Mesenchymal stem cell (in vitro differentiated cells and primary cell): ENCODE data around the gene ARID5B.
A peak's percentile ranks its signal among the peaks of the same experiment; 100 is the strongest.

ENCODE experiments used
- DNase-seq: peaks from one replicate; pipeline ENCODE4 v3.0.0-alpha.2; 2013
- H2AFZ ChIP-seq: one replicate; pipeline ENCODE4 v1.6.1; 2013; ENCODE audit warnings: low read depth, mild to moderate bottlenecking, control low read depth, inconsistent platforms, low read length, moderate library complexity
- H2AK5ac ChIP-seq: 2 replicates; pipeline ENCODE4 v1.6.1; 2013; ENCODE audit warnings: low read length, moderate library complexity, mild to moderate bottlenecking, inconsistent platforms; ENCODE audit not compliant: severe bottlenecking
- H2BK120ac ChIP-seq: one replicate; pipeline ENCODE4 v1.6.1; 2013; ENCODE audit warnings: low read depth, mild to moderate bottlenecking, inconsistent platforms, low read length, moderate library complexity
- H2BK12ac ChIP-seq, 2 experiments: one replicate each; pipeline ENCODE4 v1.6.1; 2013; ENCODE audit warnings: inconsistent platforms in 2 of 2, low read length in 2 of 2, mild to moderate bottlenecking in 2 of 2, moderate library complexity in 2 of 2, control low read depth in 1 of 2
- H2BK15ac ChIP-seq: one replicate; pipeline ENCODE4 v1.6.1; 2013; ENCODE audit warnings: mild to moderate bottlenecking, low read depth, inconsistent platforms; ENCODE audit not compliant: poor library complexity, severe bottlenecking
- H2BK5ac ChIP-seq: 2 replicates; pipeline ENCODE4 v1.6.1; 2013; ENCODE audit warnings: low read depth, mild to moderate bottlenecking, low read length, control low read depth, inconsistent platforms; ENCODE audit not compliant: poor library complexity, severe bottlenecking
- H3K14ac ChIP-seq, 2 experiments: one replicate each; pipeline ENCODE4 v1.6.1; 2013; ENCODE audit warnings: inconsistent platforms in 2 of 2, low read length in 2 of 2, control low read depth in 1 of 2, mild to moderate bottlenecking in 1 of 2, moderate library complexity in 1 of 2
- H3K18ac ChIP-seq, 2 experiments: one replicate each; pipeline ENCODE4 v1.6.1; 2013; ENCODE audit warnings: inconsistent platforms in 2 of 2, low read length in 2 of 2, control low read depth in 1 of 2, low read depth in 1 of 2, mild to moderate bottlenecking in 1 of 2
- H3K23ac ChIP-seq, 2 experiments: one replicate each; pipeline ENCODE4 v1.6.1; 2013; ENCODE audit warnings: inconsistent platforms in 2 of 2, low read length in 2 of 2, mild to moderate bottlenecking in 2 of 2, moderate library complexity in 2 of 2, control low read depth in 1 of 2
- H3K27ac ChIP-seq: 2 replicates; pipeline ENCODE4 v1.5.1; 2013; ENCODE audit warnings: mild to moderate bottlenecking, moderate library complexity, low read length, control low read depth, inconsistent platforms; ENCODE audit not compliant: poor library complexity, severe bottlenecking
- H3K27me3 ChIP-seq, 2 experiments: 2 replicates each; pipeline versions ENCODE4 v1.6.1 to v1.7.0; 2013; ENCODE audit warnings: low read length in 2 of 2, mild to moderate bottlenecking in 2 of 2, moderate library complexity in 2 of 2, control low read depth in 1 of 2, inconsistent platforms in 1 of 2; ENCODE audit not compliant: control insufficient read depth in 1 of 2, insufficient read depth in 1 of 2
- H3K36me3 ChIP-seq, 2 experiments: 2 replicates each; pipeline versions ENCODE4 v1.6.1 to v1.7.0; 2013; ENCODE audit warnings: low read length in 2 of 2, control low read depth in 1 of 2, inconsistent platforms in 1 of 2, low read depth in 1 of 2, mild to moderate bottlenecking in 1 of 2; ENCODE audit not compliant: insufficient read depth in 2 of 2, control insufficient read depth in 1 of 2
- H3K4ac ChIP-seq, 2 experiments: one replicate each; pipeline ENCODE4 v1.6.1; 2013; ENCODE audit warnings: inconsistent platforms in 2 of 2, low read length in 2 of 2, mild to moderate bottlenecking in 2 of 2, moderate library complexity in 2 of 2, control low read depth in 1 of 2, low read depth in 1 of 2
- H3K4me1 ChIP-seq: 2 replicates; pipeline ENCODE4 v1.6.1; 2013; ENCODE audit warnings: low read depth, low read length, control low read depth; ENCODE audit not compliant: control insufficient read depth, insufficient read depth
- H3K4me2 ChIP-seq: 2 replicates; pipeline ENCODE4 v1.6.1; 2013; ENCODE audit warnings: low read length, mild to moderate bottlenecking, inconsistent platforms; ENCODE audit not compliant: poor library complexity, severe bottlenecking
- H3K4me3 ChIP-seq, 2 experiments: 2 replicates each; pipeline versions ENCODE4 v1.5.1 to v1.7.0; 2013; ENCODE audit warnings: low read length in 2 of 2, mild to moderate bottlenecking in 2 of 2, control low read depth in 1 of 2, low read depth in 1 of 2; ENCODE audit not compliant: insufficient read depth in 1 of 2
- H3K79me1 ChIP-seq: replicated peaks from 2 replicates; pipeline ENCODE4 v1.6.1; 2013; ENCODE audit warnings: mild to moderate bottlenecking, control low read depth, low read length, inconsistent platforms; ENCODE audit not compliant: poor library complexity, severe bottlenecking
- H3K9ac ChIP-seq: 2 replicates; pipeline ENCODE4 v1.7.0; 2013; ENCODE audit warnings: mild to moderate bottlenecking, low read length, moderate library complexity
- H3K9me3 ChIP-seq: 2 replicates; pipeline ENCODE4 v1.7.0; 2013; ENCODE audit warnings: mild to moderate bottlenecking, low read length; ENCODE audit not compliant: control insufficient read depth
- H4K8ac ChIP-seq: one replicate; pipeline ENCODE4 v1.6.1; 2013; ENCODE audit warnings: inconsistent platforms, mild to moderate bottlenecking, low read length, moderate library complexity
- H4K91ac ChIP-seq: one replicate; pipeline ENCODE4 v1.6.1; 2013; ENCODE audit warnings: mild to moderate bottlenecking, low read length, inconsistent platforms
- WGBS: methylation state at CpG from one replicate; pipeline ENCODE4 v1.1.7; 2013; ENCODE audit warnings: mixed read lengths; 5-methylcytosine and 5-hydroxymethylcytosine counted together

Gene ARID5B

GRCh38 chr10:62087329-62087728 lies 185.8 kb downstream of the ARID5B start:
- H3K9ac ChIP-seq, result no peak overlapping the region
- H2BK12ac ChIP-seq, result no peak overlapping the region
- DNase-seq, result no peak
- no peak overlapping the region for H2AFZ ChIP-seq
- H2BK5ac ChIP-seq, result no peak overlapping the region
- H3K14ac ChIP-seq, result no peak overlapping the region
- 100% methylated on average over 1 of the region's 2 CpGs for WGBS
- H3K4me2 ChIP-seq, result no peak overlapping the region
- no peak overlapping the region for H4K91ac ChIP-seq
- H3K79me1 ChIP-seq, result peaks cover 22% of the 10 kb centered on the region
- no peak overlapping the region for H3K4ac ChIP-seq
- no peak overlapping the region for H2BK120ac ChIP-seq
- no peak overlapping the region for H3K23ac ChIP-seq
- peaks cover 39 to 70% of the 10 kb centered on the region in 2 experiments for H3K36me3 ChIP-seq
- no peak overlapping the region for H3K27ac ChIP-seq
- H3K4me1 ChIP-seq, result peaks cover 5% of the 10 kb centered on the region
- no peaks in the 10 kb centered on the region for H3K9me3 ChIP-seq
- no peaks in the 10 kb centered on the region for H3K27me3 ChIP-seq
- no peak overlapping the region for H2AK5ac ChIP-seq
- H3K18ac ChIP-seq, result no peak overlapping the region
- H2BK15ac ChIP-seq, result no peak overlapping the region
- H4K8ac ChIP-seq, result no peak overlapping the region
- no peak overlapping the region for H3K4me3 ChIP-seq

- H3K4me1 ChIP-seq, result peaks cover 11% of the 10 kb centered on the region
- H3K27me3 ChIP-seq, result no peaks in the 10 kb centered on the region
- no peak overlapping the region for H3K23ac ChIP-seq
- DNase-seq, result no peak
- H4K8ac ChIP-seq, result no peak overlapping the region
- no peak overlapping the region for H3K4me3 ChIP-seq
- H2AFZ ChIP-seq, result no peak overlapping the region
- H3K9ac ChIP-seq, result no peak overlapping the region
- no peak overlapping the region for H3K27ac ChIP-seq
- H4K91ac ChIP-seq, result no peak overlapping the region
- H2BK5ac ChIP-seq, result no peak overlapping the region
- H2BK120ac ChIP-seq, result no peak overlapping the region
- peaks cover 45 to 84% of the 10 kb centered on the region in 2 experiments for H3K36me3 ChIP-seq
- no peak overlapping the region for H3K4me2 ChIP-seq
- no peaks in the 10 kb centered on the region for H3K9me3 ChIP-seq
- H3K79me1 ChIP-seq, result peaks cover 26% of the 10 kb centered on the region
- H3K4ac ChIP-seq, result no peak overlapping the region
- 100% methylated on average over 2 of the region's 3 CpGs for WGBS
- no peak overlapping the region for H2BK15ac ChIP-seq
- no peak overlapping the region for H2AK5ac ChIP-seq
- H2BK12ac ChIP-seq, result no peak overlapping the region
- H3K18ac ChIP-seq, result no peak overlapping the region
- no peak overlapping the region for H3K14ac ChIP-seq
These were observed 187.3 kb downstream of the ARID5B start for GRCh38 chr10:62088786-62089185.

GRCh38 chr10:62092301-62093030 lies 191.0 kb downstream of the ARID5B start:
- no peak for DNase-seq
- Histone ChIP-seq H3K4ac (no peak overlapping the region), H3K79me1 (peaks cover 22% of the 10 kb centered on the region), H3K9me3 (no peaks in the 10 kb centered on the region), H3K18ac (peak overlapping the region; percentile 50), H2AK5ac (peak overlapping the region; percentile 84), H2BK5ac (no peak overlapping the region), H2BK120ac (no peak overlapping the region), H3K23ac (no peak overlapping the region), H3K4me1 (peaks cover 13% of the 10 kb centered on the region), H4K8ac (peak overlapping the region; percentile 19), H2AFZ (no peak overlapping the region), H3K36me3 (peaks cover 35 to 73% of the 10 kb centered on the region in 2 experiments), H3K4me2 (no peak overlapping the region), H2BK15ac (peak overlapping the region; percentile 21), H2BK12ac (peak overlapping the region in 1 of 2 experiments; percentile 1), H4K91ac (no peak overlapping the region), H3K27ac (peak overlapping the region; percentile 84), H3K14ac (no peak overlapping the region), H3K9ac (no peak overlapping the region), H3K27me3 (no peaks in the 10 kb centered on the region), H3K4me3 (no peak overlapping the region)
- 95% methylated on average over 22 of the region's 22 CpGs for WGBS

- DNase-seq, result peak; percentile 53
- Histone ChIP-seq H3K4me1 (peaks cover 11% of the 10 kb centered on the region), H4K8ac (no peak overlapping the region), H3K27me3 (no peaks in the 10 kb centered on the region), H2BK5ac (peak overlapping the region; percentile 53), H3K9ac (peak overlapping the region; percentile 87), H3K9me3 (no peaks in the 10 kb centered on the region), H3K4ac (no peak overlapping the region), H2BK12ac (no peak overlapping the region), H3K79me1 (peaks cover 26% of the 10 kb centered on the region), H2BK120ac (no peak overlapping the region), H4K91ac (no peak overlapping the region), H2AK5ac (peak overlapping the region; percentile 98), H3K18ac (no peak overlapping the region), H3K4me3 (peak overlapping the region in 1 of 2 experiments; percentile 10), H3K4me2 (no peak overlapping the region), H3K27ac (peak overlapping the region; percentile 95), H3K14ac (no peak overlapping the region), H3K23ac (no peak overlapping the region), H3K36me3 (peaks cover 28 to 66% of the 10 kb centered on the region in 2 experiments), H2AFZ (no peak overlapping the region), H2BK15ac (no peak overlapping the region)
- WGBS, result 0% methylated on average over 2 of the region's 4 CpGs
These were observed 192.4 kb downstream of the ARID5B start for GRCh38 chr10:62093863-62094291.
